ENCODE results near the gene OPRM1.

OPRM1 gene

GRCh38 chr6:154039231-154039842 lies at the start of gene OPRM1:
Gene OPRM1 (plus strand): TSS chr6:154039240. CDS start chr6:154039545, 305 bp downstream.
- POLR2A ChIA-PET (ENCODE audit: low non-redundant PET), result no interaction called here
- no peak for TF ChIP-seq CTCF (conservative IDR thresholded peaks at IDR 0.05; ENCODE audit: low read depth)
- CTCF ChIA-PET, result interaction anchor here (0.6 kb wide), 1 partner anchor 12 kb away, joined by 3 read pairs; no protein-coding TSS in a partner anchor
- DNase-seq (ENCODE audit: low spot score), result peak; percentile 43
- no peak within 1 kb of the TSS for H3K27ac ChIP-seq

GRCh38 chr6:153989989-153990388 lies 49.1 kb upstream of the OPRM1 start:
- POLR2A ChIA-PET (ENCODE audit: low non-redundant PET), result no interaction called here
- H3K27ac ChIP-seq, result no peak overlapping the region
- no peak for DNase-seq (ENCODE audit: low spot score)
- CTCF ChIA-PET, result no interaction called here
- TF ChIP-seq CTCF (conservative IDR thresholded peaks at IDR 0.05; ENCODE audit: low read depth), result no peak

GRCh38 chr6:153994004-153994403 lies 45.0 kb upstream of the OPRM1 start:
- ChIA-PET POLR2A (ENCODE audit: low non-redundant PET) (no interaction called here), CTCF (no interaction called here)
- H3K27ac ChIP-seq, result no peak overlapping the region
- TF ChIP-seq CTCF (conservative IDR thresholded peaks at IDR 0.05; ENCODE audit: low read depth), result no peak
- no peak for DNase-seq (ENCODE audit: low spot score)

- CTCF ChIA-PET, result no interaction called here
- POLR2A ChIA-PET (ENCODE audit: low non-redundant PET), result no interaction called here
- no peak overlapping the region for H3K27ac ChIP-seq
- DNase-seq (ENCODE audit: low spot score), result no peak
- no peak for TF ChIP-seq CTCF (conservative IDR thresholded peaks at IDR 0.05; ENCODE audit: low read depth)
These were observed 44.2 kb upstream of the OPRM1 start for GRCh38 chr6:153994811-153995210.

- CTCF ChIA-PET, result no interaction called here
- DNase-seq (ENCODE audit: low spot score), result no peak
- H3K27ac ChIP-seq, result no peak overlapping the region
- POLR2A ChIA-PET (ENCODE audit: low non-redundant PET), result no interaction called here
- no peak for TF ChIP-seq CTCF (conservative IDR thresholded peaks at IDR 0.05; ENCODE audit: low read depth)
These were observed 41.8 kb upstream of the OPRM1 start for GRCh38 chr6:153997221-153997620.

- no peak for DNase-seq (ENCODE audit: low spot score)
- POLR2A ChIA-PET (ENCODE audit: low non-redundant PET), result no interaction called here
- CTCF ChIA-PET, result interaction anchor here (0.6 kb wide), 1 partner anchor 30 kb away, joined by 4 read pairs; no protein-coding TSS in a partner anchor
- no peak for TF ChIP-seq CTCF (conservative IDR thresholded peaks at IDR 0.05; ENCODE audit: low read depth)
- H3K27ac ChIP-seq, result no peak overlapping the region
These were observed 37.4 kb upstream of the OPRM1 start for GRCh38 chr6:154001494-154002285.
